GM23338 (cell line): ENCODE results near the gene CYRIA.

ENCODE experiments used
- ETS1 ChIP-seq: IDR thresholded peaks from 2 replicates; pipeline ENCODE4 v1.6.1; 2016; ENCODE audit warnings: antibody characterized with exemption
- EZH2phosphoT487 ChIP-seq: fragments of 200-600 bp; sonication (generic); IDR thresholded peaks from one replicate; pipeline ENCODE4 v1.8.1; 2018; ENCODE audit warnings: antibody characterized with exemption; ENCODE audit not compliant: unreplicated experiment
- REST ChIP-seq: IDR thresholded peaks from one replicate; pipeline ENCODE4 v1.6.1; 2018; ENCODE audit warnings: antibody characterized with exemption; ENCODE audit not compliant: unreplicated experiment
- ZNF114 ChIP-seq: fragments of 250-450 bp; sonication (Bioruptor Pico); IDR thresholded peaks from 2 replicates; pipeline ENCODE4 v1.5.0; 2020; ENCODE audit warnings: mild to moderate bottlenecking, moderate library complexity
- TF ChIP-seq, protein P1 (sequence below), 2 experiments: fragments of 200-600 bp in 1 of 2; sonication (generic) in 1 of 2; conservative IDR thresholded peaks; 2 replicates each; pipeline versions ENCODE4 v1.5.1 to v1.6.1; 2016 to 2017; ENCODE audit warnings: antibody characterized with exemption in 2 of 2, low read depth in 2 of 2, mild to moderate bottlenecking in 2 of 2, moderate library complexity in 1 of 2

- TF ChIP-seq, protein P1, sequence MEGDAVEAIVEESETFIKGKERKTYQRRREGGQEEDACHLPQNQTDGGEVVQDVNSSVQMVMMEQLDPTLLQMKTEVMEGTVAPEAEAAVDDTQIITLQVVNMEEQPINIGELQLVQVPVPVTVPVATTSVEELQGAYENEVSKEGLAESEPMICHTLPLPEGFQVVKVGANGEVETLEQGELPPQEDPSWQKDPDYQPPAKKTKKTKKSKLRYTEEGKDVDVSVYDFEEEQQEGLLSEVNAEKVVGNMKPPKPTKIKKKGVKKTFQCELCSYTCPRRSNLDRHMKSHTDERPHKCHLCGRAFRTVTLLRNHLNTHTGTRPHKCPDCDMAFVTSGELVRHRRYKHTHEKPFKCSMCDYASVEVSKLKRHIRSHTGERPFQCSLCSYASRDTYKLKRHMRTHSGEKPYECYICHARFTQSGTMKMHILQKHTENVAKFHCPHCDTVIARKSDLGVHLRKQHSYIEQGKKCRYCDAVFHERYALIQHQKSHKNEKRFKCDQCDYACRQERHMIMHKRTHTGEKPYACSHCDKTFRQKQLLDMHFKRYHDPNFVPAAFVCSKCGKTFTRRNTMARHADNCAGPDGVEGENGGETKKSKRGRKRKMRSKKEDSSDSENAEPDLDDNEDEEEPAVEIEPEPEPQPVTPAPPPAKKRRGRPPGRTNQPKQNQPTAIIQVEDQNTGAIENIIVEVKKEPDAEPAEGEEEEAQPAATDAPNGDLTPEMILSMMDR (conservative IDR thresholded peaks at IDR 0.05; ENCODE audit: low read depth in 2 of 2), result no peak
- TF ChIP-seq REST (no peak), ZNF114 (CRISPR knock-in tag) (no peak), ETS1 (no peak), EZH2phosphoT487 (no peak)
Measured at GRCh38 chr2:16691261-16691660, 25.6 kb upstream of the CYRIA start.
